ENCODE results near the gene ELAPOR1. TPM values are rescaled to one million over a fixed set of nuclear protein-coding genes. Genes with fewer than 3 reads are reported as not detected.

The ELAPOR1 gene
- total and polyA plus RNA-seq, 8 donors = 46.9 to 186 (median 143) TPM

DNA sequence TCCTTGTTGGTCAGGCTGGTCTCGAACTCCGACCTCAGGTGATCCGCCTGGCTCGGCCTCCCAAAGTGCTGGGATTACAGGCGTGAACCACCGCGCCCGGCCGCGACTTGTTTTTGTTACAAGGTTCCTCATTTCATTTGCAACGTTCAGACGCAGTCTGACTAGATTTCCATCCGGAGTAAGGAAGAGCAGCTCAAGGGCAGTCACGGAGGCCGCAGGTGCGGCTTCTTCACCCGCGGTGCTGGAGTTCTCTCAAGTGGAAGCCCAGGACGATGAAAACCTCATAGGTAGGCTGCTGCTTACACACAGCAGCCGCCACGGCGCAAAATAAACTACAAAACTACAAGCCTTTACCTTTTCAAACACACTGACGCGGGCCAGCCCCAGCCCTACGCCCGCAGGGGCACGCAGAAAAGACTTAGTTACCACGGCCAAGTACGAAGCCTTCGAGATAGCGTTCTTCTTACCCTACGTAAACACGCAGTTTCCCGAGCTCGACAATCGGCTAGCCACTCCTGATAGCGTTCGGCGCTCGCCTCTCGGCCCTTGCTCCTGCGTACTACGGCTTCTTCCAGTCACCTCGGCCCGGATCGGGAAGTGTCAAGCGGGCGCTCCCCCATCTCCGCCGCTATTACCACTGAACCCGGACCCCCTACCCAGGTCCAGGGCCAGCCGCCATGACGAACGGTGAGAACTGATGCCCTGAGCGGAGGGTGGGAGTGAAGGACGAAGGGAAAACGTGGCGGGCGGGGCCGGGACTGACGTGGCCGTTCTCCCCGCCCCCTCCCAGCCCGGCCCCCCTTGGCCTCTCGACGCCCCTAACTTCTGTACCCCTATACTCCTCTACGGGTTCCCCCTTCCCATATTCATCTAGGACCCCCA, 23.5 kb upstream of the ELAPOR1 start, which contains the start of gene TMEM167B:
Gene TMEM167B (plus strand): TSS at position 569 of the 882 bp plus-strand sequence. CDS start 109 bp downstream, at position 678.
- peak within 1 kb of the TSS; percentile 86 to 98 (median 93) for H3K27ac ChIP-seq
- FAIRE-seq (no peak), DNase-seq (peak; percentile 86 to 94 (median 88)), ATAC-seq (peak; percentile 94 to 97 (median 96))
- no peaks in the 10 kb centered on the region for H3K9me3 ChIP-seq
- intact Hi-C loops (cut with DNase I) = no loop called here
- WGBS, 2 donors = 4 to 6% methylated on average over 65 to 67 of the region's 67 CpGs
- peak within 1 kb of the TSS; percentile 55 to 85 (median 82) for H3K4me3 ChIP-seq
- no peaks in the 10 kb centered on the region for H3K36me3 ChIP-seq
- TF ChIP-seq, protein P1, sequence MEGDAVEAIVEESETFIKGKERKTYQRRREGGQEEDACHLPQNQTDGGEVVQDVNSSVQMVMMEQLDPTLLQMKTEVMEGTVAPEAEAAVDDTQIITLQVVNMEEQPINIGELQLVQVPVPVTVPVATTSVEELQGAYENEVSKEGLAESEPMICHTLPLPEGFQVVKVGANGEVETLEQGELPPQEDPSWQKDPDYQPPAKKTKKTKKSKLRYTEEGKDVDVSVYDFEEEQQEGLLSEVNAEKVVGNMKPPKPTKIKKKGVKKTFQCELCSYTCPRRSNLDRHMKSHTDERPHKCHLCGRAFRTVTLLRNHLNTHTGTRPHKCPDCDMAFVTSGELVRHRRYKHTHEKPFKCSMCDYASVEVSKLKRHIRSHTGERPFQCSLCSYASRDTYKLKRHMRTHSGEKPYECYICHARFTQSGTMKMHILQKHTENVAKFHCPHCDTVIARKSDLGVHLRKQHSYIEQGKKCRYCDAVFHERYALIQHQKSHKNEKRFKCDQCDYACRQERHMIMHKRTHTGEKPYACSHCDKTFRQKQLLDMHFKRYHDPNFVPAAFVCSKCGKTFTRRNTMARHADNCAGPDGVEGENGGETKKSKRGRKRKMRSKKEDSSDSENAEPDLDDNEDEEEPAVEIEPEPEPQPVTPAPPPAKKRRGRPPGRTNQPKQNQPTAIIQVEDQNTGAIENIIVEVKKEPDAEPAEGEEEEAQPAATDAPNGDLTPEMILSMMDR (IDR thresholded peaks at IDR 0.05) = no peak
- H3K4me1 ChIP-seq = peaks cover 9 to 15% (median 14%) of the 10 kb centered on the region in 3 donors
- no peaks in the 10 kb centered on the region for H3K27me3 ChIP-seq

DNA sequence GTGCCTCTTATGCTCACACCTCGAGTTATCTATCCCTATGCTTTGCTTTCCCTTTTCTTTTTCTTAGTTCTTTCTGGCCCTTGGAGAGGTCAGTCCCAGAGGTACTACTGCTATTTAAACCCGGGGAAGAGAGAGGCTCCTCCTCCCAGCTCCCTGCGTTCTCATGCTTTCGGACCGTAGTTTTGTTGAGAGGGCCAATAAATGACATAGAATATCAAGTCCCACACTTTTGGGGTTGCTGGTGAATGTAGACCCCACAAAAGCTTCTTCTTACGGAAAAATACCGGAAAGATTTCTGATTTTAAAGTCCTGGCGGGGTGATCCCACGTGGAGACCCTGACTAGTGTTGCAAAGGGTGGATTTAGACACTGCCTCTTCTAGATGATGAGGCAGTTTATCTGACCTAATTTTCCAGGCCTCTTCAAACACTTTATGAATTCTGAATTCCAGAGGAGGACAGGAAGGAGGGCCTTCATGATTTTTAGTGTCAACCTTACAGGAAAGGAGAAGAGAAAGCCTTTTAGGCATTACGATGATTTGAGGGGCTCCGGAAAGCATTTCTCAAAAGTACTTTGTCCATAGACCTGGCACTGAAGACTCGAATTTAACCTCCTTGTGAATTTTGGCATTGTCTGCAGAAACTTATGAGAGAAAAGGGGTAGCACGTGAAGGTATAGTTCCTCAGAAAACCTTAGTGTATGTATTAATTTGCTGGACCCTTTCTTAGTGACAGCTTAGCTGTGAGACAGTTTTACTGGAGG, 22.7 kb upstream of the ELAPOR1 start:
- DNase-seq = no peak
- FAIRE-seq = no peak

DNA sequence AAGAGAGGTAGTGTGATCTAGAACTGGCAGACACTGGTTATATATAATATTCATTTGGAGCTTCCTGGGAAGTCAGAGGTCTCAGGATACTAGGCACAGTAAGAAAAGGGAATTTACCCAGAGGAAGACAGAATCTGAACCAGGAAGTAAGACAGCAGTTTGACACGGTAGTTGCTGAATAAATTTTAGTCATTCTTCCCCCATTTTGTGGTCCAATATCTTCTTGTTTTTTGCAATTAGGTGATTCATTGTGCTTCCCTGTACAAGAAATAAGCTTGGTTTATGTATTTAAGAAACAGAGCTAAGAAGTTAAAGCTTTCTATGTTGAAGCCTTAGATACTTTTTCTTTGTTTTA, 22.1 kb upstream of the ELAPOR1 start:
- H3K27ac ChIP-seq = peak overlapping the region in 2 of 4 donors; percentile 98
- 0% methylated on average over 1 of the region's 1 CpG for WGBS, 2 donors
- FAIRE-seq (no peak), DNase-seq (no peak), ATAC-seq (peak in 1 of 4 donors; percentile 15)
- H3K27me3 ChIP-seq = no peaks in the 10 kb centered on the region
- TF ChIP-seq, protein P1 (IDR thresholded peaks at IDR 0.05) = no peak
- H3K4me1 ChIP-seq = peaks cover 9 to 15% (median 14%) of the 10 kb centered on the region in 3 donors
- intact Hi-C loops (cut with DNase I) = no loop called here
- H3K36me3 ChIP-seq = no peaks in the 10 kb centered on the region
- peak overlapping the region in 3 of 4 donors; percentile 55 to 85 (median 82) for H3K4me3 ChIP-seq
- H3K9me3 ChIP-seq = no peaks in the 10 kb centered on the region

More for the DNA sequence above, 22.7 kb upstream of the ELAPOR1 start:
- peaks cover 9 to 15% (median 14%) of the 10 kb centered on the region in 3 donors for H3K4me1 ChIP-seq
- TF ChIP-seq, protein P1 (IDR thresholded peaks at IDR 0.05) = no peak
- no peaks in the 10 kb centered on the region for H3K27me3 ChIP-seq
- intact Hi-C loops (cut with DNase I) = no loop called here
- H3K9me3 ChIP-seq = no peaks in the 10 kb centered on the region
- H3K27ac ChIP-seq = peak overlapping the region; percentile 86 to 98 (median 93)
- peak; percentile 35 to 81 (median 58) for ATAC-seq
- 1% methylated on average over 13 of the region's 13 CpGs for WGBS, 2 donors
- peak overlapping the region; percentile 55 to 85 (median 82) for H3K4me3 ChIP-seq
- H3K36me3 ChIP-seq = no peaks in the 10 kb centered on the region

DNA sequence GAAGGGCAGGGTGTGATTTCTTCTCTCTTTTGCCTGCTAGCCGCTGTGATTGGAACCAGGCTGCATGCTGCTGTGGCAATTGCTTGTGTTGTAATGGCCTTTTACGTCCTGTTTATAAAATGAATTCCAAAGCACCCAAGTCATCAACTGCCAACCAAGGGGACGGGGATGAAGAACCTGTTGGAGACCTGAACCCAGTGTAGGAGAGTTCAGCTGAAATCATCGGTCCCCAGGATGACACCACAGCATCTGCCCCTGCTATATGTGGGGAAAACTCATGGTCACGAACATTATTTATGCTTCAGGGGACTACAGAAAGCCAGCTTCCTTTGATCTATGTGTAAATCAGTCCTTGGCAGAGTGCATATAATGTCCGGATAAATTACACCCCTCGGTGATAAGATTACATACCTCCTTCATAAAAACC, 19.5 kb upstream of the ELAPOR1 start:
- Histone ChIP-seq H3K9me3 (no peaks in the 10 kb centered on the region), H3K4me1 (peaks cover 9 to 15% (median 14%) of the 10 kb centered on the region in 3 donors), H3K27ac (no peak overlapping the region), H3K4me3 (no peak overlapping the region), H3K27me3 (no peaks in the 10 kb centered on the region), H3K36me3 (no peaks in the 10 kb centered on the region)
- TF ChIP-seq, protein P1 (IDR thresholded peaks at IDR 0.05) = no peak
- DNase-seq (no peak), ATAC-seq (no peak), FAIRE-seq (no peak)
- intact Hi-C loops (cut with DNase I) = no loop called here
- WGBS, 2 donors = 70 to 81% methylated on average over 7 of the region's 7 CpGs

Measured in pancreas (tissue), 10 donors.